ENCODE data around the gene BCLAF1. TPM values are rescaled to one million over a fixed set of nuclear protein-coding genes. Genes with fewer than 3 reads are reported as not detected.
A peak's percentile ranks its signal among the peaks of the same experiment; 100 is the strongest.

Gene BCLAF1
- total RNA-seq, 1 donor from 2014 or later = 154 TPM

DNA sequence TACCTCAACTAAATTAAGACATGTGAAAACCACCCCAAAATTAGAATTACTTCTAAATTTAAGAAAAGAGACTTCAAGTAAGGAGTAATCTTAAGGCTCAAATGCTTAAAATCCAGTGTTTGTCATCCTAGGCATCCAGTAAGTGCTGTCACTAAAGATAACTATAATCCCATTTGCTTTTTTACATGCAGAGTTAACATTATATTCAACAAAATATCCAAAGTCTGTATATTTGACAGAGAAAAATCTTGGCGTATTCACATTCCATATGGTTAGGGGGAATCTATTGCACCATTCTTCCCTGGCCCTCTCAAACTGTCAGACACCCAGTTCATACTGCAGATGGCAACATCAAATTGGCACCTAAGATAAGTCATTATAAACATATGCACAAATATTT lies 56.9 kb downstream of the BCLAF1 start:
- no peak overlapping the region for H3K9ac ChIP-seq (ENCODE audit: low read length)
- H3K4me2 ChIP-seq (ENCODE audit: low read length) = no peak overlapping the region
- Mint-ChIP-seq H3K27ac (ENCODE audit: unreplicated experiment) (no peak overlapping the region), H3K36me3 (ENCODE audit: low read depth, unreplicated experiment) (peaks cover 4% of the 10 kb centered on the region), H3K4me3 (ENCODE audit: unreplicated experiment) (no peak overlapping the region), H3K4me1 (ENCODE audit: low read depth, unreplicated experiment) (peaks cover 9% of the 10 kb centered on the region), H3K9me3 (ENCODE audit: unreplicated experiment) (peaks cover 2% of the 10 kb centered on the region), H3K27me3 (ENCODE audit: low read depth, unreplicated experiment) (no peaks in the 10 kb centered on the region)
- H3K4me3 ChIP-seq (ENCODE audit: insufficient read depth, low read depth, low read length) = no peak overlapping the region
- DNase-seq (ENCODE audit: low read depth) (no peak), FAIRE-seq (no peak)
- peaks cover 12% of the 10 kb centered on the region for H3K4me1 ChIP-seq (ENCODE audit: insufficient read depth, low read length)
- no peak overlapping the region for H3K27ac ChIP-seq (ENCODE audit: low read depth, low read length)
- no peak overlapping the region for H2AFZ ChIP-seq (ENCODE audit: low read depth, low read length)
- no peaks in the 10 kb centered on the region for H4K20me1 ChIP-seq (ENCODE audit: insufficient read depth, low read length)
- no peaks in the 10 kb centered on the region for H3K79me2 ChIP-seq (ENCODE audit: insufficient read depth, low read length)
- TF ChIP-seq, protein P1, sequence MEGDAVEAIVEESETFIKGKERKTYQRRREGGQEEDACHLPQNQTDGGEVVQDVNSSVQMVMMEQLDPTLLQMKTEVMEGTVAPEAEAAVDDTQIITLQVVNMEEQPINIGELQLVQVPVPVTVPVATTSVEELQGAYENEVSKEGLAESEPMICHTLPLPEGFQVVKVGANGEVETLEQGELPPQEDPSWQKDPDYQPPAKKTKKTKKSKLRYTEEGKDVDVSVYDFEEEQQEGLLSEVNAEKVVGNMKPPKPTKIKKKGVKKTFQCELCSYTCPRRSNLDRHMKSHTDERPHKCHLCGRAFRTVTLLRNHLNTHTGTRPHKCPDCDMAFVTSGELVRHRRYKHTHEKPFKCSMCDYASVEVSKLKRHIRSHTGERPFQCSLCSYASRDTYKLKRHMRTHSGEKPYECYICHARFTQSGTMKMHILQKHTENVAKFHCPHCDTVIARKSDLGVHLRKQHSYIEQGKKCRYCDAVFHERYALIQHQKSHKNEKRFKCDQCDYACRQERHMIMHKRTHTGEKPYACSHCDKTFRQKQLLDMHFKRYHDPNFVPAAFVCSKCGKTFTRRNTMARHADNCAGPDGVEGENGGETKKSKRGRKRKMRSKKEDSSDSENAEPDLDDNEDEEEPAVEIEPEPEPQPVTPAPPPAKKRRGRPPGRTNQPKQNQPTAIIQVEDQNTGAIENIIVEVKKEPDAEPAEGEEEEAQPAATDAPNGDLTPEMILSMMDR (IDR thresholded peaks at IDR 0.05; ENCODE audit: insufficient read depth, low read depth, low read length) = no peak
- TF ChIP-seq EZH2 (IDR thresholded peaks at IDR 0.05; ENCODE audit: insufficient read depth, low read length) = no peak
- peaks cover under 1% of the 10 kb centered on the region for H3K36me3 ChIP-seq (ENCODE audit: insufficient read depth, low read length)
- H3K27me3 ChIP-seq (ENCODE audit: insufficient read depth, low read length) = no peaks in the 10 kb centered on the region
- H3K9me3 ChIP-seq (ENCODE audit: insufficient read depth, low read depth, low read length) = no peaks in the 10 kb centered on the region

DNA sequence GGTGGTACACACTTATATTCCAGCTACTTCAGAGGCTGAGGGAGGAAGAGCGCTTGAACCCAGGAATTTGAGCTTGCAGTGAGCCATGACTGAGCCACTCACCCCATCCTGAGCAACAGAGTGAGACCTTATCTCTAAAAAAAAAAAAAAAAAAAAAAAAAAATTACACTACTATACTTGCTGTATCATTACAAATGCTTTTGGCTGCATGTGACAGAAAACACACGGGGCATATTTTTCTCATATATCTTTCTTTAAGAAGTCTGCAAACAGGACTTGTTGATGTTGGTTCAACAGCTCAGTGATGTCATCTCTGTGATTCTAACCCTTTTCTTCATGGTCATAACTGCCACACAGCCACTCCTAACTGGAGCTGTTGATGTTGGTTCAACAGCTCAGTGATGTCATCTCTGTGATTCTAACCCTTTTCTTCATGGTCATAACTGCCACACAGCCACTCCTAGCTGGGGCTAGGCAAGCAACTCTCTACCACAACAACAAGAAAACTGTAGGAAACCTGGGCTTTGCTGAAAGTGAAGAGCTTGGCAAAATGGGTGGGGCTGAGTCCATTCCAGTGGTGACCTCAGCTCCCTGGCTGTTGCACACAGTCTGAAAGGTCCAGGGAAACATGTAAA lies 59.3 kb downstream of the BCLAF1 start:
- H3K9ac ChIP-seq (ENCODE audit: low read length) = no peak overlapping the region
- peaks cover 10% of the 10 kb centered on the region for H3K4me1 ChIP-seq (ENCODE audit: insufficient read depth, low read length)
- no peaks in the 10 kb centered on the region for H3K27me3 Mint-ChIP-seq (ENCODE audit: low read depth, unreplicated experiment)
- no peak overlapping the region for H3K27ac ChIP-seq (ENCODE audit: low read depth, low read length)
- DNase-seq (ENCODE audit: low read depth) = no peak
- H3K4me3 Mint-ChIP-seq (ENCODE audit: unreplicated experiment) = no peak overlapping the region
- FAIRE-seq = no peak
- H3K4me1 Mint-ChIP-seq (ENCODE audit: low read depth, unreplicated experiment) = peaks cover 14% of the 10 kb centered on the region
- H3K27ac Mint-ChIP-seq (ENCODE audit: unreplicated experiment) = peak overlapping the region; percentile 34
- no peak overlapping the region for H3K4me3 ChIP-seq (ENCODE audit: insufficient read depth, low read depth, low read length)
- H3K79me2 ChIP-seq (ENCODE audit: insufficient read depth, low read length) = no peaks in the 10 kb centered on the region
- no peak overlapping the region for H2AFZ ChIP-seq (ENCODE audit: low read depth, low read length)
- H3K4me2 ChIP-seq (ENCODE audit: low read length) = no peak overlapping the region
- no peak for TF ChIP-seq EZH2 (IDR thresholded peaks at IDR 0.05; ENCODE audit: insufficient read depth, low read length)
- TF ChIP-seq, protein P1 (IDR thresholded peaks at IDR 0.05; ENCODE audit: insufficient read depth, low read depth, low read length) = no peak
- peaks cover 2% of the 10 kb centered on the region for H3K9me3 Mint-ChIP-seq (ENCODE audit: unreplicated experiment)
- no peaks in the 10 kb centered on the region for H3K27me3 ChIP-seq (ENCODE audit: insufficient read depth, low read length)
- H4K20me1 ChIP-seq (ENCODE audit: insufficient read depth, low read length) = no peaks in the 10 kb centered on the region
- H3K9me3 ChIP-seq (ENCODE audit: insufficient read depth, low read depth, low read length) = no peaks in the 10 kb centered on the region
- no peaks in the 10 kb centered on the region for H3K36me3 ChIP-seq (ENCODE audit: insufficient read depth, low read length)
- peaks cover 3% of the 10 kb centered on the region for H3K36me3 Mint-ChIP-seq (ENCODE audit: low read depth, unreplicated experiment)

DNA sequence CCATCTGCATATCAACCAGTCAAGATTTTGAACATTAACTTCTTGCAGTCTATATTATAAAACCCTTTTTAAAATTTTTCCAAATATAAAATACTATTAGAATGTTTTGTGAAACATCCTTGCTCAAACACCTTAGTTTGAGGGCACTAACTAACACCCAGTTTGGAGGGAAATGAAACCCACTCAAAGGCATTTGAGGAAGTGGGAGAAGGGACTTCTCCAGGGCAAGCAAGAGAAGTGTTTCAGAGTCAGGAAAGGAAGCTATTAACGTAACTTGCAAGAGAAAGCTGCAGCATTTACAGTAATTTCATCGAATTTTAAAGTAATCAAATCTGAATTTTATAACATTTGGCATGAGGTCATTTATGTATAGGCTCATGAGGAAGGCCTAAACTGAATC lies 60.8 kb downstream of the BCLAF1 start:
- Histone ChIP-seq H3K27ac (ENCODE audit: low read depth, low read length) (no peak overlapping the region), H3K4me1 (ENCODE audit: insufficient read depth, low read length) (no peaks in the 10 kb centered on the region), H3K27me3 (ENCODE audit: insufficient read depth, low read length) (no peaks in the 10 kb centered on the region), H3K79me2 (ENCODE audit: insufficient read depth, low read length) (no peaks in the 10 kb centered on the region), H3K36me3 (ENCODE audit: insufficient read depth, low read length) (no peaks in the 10 kb centered on the region), H2AFZ (ENCODE audit: low read depth, low read length) (no peak overlapping the region), H3K4me3 (ENCODE audit: insufficient read depth, low read depth, low read length) (no peak overlapping the region), H3K9ac (ENCODE audit: low read length) (no peak overlapping the region), H4K20me1 (ENCODE audit: insufficient read depth, low read length) (no peaks in the 10 kb centered on the region), H3K4me2 (ENCODE audit: low read length) (no peak overlapping the region), H3K9me3 (ENCODE audit: insufficient read depth, low read depth, low read length) (no peaks in the 10 kb centered on the region)
- Mint-ChIP-seq H3K9me3 (ENCODE audit: unreplicated experiment) (peaks cover 2% of the 10 kb centered on the region), H3K4me1 (ENCODE audit: low read depth, unreplicated experiment) (peaks cover 13% of the 10 kb centered on the region), H3K36me3 (ENCODE audit: low read depth, unreplicated experiment) (no peaks in the 10 kb centered on the region), H3K27me3 (ENCODE audit: low read depth, unreplicated experiment) (no peaks in the 10 kb centered on the region), H3K4me3 (ENCODE audit: unreplicated experiment) (no peak overlapping the region), H3K27ac (ENCODE audit: unreplicated experiment) (no peak overlapping the region)
- FAIRE-seq (no peak), DNase-seq (ENCODE audit: low read depth) (no peak)
- no peak for TF ChIP-seq EZH2 (IDR thresholded peaks at IDR 0.05; ENCODE audit: insufficient read depth, low read length)
- TF ChIP-seq, protein P1 (IDR thresholded peaks at IDR 0.05; ENCODE audit: insufficient read depth, low read depth, low read length) = no peak

Measured in astrocyte (in vitro differentiated cells and primary cell).